AG09319 (cell line): ENCODE data around the gene DIP2A.

Experiments used
- DNase-seq: peaks from one replicate; pipeline ENCODE4 v3.0.0-alpha.2; 2010; ENCODE audit warnings: low read depth; ENCODE audit errors: extremely low read depth
- TF ChIP-seq, protein P1 (sequence below): IDR thresholded peaks from 2 replicates; pipeline ENCODE4 v1.5.1; 2011; ENCODE audit warnings: low read depth, mild to moderate bottlenecking, inconsistent platforms, low read length, moderate library complexity

Gene DIP2A

DNA sequence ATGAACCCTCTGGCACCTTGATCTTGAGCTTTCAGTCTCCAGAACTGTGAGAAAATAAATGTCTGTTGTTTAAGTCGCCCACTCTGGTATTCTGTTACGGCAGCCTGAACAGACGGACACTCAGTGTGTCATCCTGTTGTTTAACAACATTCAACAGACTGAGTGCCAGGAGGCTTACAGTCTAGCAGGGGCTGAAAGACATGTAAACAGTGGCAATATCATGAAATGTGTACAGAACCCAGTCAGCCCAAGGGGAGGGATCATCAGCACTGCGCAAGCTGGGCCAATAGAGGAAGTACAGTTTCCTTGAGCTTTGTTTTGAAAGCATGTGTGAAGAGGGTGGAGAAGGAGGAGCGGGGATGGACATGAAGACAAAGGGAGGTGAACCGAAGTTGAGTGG, 13.6 kb downstream of the DIP2A start:
- TF ChIP-seq, protein P1, sequence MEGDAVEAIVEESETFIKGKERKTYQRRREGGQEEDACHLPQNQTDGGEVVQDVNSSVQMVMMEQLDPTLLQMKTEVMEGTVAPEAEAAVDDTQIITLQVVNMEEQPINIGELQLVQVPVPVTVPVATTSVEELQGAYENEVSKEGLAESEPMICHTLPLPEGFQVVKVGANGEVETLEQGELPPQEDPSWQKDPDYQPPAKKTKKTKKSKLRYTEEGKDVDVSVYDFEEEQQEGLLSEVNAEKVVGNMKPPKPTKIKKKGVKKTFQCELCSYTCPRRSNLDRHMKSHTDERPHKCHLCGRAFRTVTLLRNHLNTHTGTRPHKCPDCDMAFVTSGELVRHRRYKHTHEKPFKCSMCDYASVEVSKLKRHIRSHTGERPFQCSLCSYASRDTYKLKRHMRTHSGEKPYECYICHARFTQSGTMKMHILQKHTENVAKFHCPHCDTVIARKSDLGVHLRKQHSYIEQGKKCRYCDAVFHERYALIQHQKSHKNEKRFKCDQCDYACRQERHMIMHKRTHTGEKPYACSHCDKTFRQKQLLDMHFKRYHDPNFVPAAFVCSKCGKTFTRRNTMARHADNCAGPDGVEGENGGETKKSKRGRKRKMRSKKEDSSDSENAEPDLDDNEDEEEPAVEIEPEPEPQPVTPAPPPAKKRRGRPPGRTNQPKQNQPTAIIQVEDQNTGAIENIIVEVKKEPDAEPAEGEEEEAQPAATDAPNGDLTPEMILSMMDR = no peak
- no peak for DNase-seq

DNA sequence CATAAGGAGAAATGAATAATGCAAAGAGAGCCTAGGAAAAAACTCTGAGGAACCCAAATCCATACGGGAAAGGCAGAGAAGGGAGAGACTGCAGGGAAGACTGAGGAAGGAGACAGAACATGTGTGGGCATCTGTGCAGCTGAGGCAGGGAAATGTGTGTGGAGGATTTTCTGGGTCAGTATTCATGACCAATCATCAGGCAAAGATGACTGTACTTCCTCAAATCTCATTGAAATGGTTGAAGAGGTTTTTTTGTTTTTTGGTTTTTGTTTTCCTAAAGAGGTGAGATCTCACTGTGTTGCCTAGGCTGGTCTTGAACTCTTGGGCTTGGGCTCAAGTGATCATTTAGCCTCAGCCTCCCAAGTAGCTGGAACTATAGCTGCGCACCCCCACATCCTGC, 15.7 kb downstream of the DIP2A start:
- TF ChIP-seq, protein P1 = no peak

DNA sequence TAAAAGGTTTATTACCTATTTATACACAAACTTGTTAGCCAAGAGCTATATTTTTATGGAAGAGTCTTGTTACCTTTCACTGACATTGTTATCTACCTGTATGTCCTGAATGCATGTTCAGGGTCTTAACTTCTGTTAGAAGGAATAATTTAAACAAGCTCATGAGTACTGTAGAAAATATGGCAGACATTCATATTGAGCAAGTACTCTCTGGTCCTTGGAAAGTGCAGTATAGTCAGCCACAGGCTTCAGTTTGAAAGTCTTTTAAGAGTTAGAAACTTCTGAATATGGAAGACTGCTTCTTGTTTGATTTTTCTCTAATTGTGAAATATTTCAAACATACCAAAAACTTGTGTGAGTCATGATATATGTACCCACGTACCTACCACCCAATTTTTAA, 16.6 kb downstream of the DIP2A start:
- no peak for DNase-seq
- TF ChIP-seq, protein P1 = no peak

More for the DNA sequence above, 15.7 kb downstream of the DIP2A start:
- DNase-seq = no peak

DNA sequence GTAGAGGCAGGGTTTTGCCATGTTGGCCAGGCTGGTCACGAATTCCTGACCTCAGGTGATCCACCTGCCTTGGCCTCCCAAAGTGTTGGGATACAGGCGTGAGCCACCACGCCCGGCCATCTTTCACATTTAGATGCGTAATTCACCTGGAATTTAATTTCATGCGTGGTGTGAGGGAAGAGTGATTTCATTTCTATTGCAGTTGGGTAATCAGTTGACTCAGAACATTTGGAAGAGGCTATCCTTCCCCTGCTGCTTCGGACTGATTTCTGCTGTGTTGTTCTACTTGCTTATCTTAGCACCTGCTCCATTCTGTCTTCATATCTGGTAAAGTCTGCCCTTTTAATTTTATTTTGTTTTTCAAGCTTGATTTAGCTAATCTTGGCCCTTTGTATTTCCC, 19.1 kb downstream of the DIP2A start:
- DNase-seq = no peak
- TF ChIP-seq, protein P1 = no peak

DNA sequence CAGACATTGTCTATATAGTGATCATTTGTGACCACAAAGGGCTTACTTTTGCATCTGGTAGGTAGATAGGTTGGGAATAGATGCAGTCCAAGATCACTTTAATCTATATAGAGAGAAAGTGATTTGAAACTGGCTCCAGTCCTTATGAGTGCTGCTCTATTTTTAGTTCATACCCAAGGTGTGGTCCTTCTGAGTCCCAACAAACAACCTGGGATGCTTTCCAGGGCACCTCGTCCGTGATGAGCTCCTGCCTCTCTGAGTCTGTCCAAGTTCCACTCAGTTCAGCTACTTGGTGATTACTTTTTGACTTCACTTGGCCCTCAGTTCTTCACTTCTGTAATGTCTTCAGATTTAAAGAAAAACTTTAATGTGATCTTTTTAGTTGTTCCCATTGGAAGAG, 20.2 kb downstream of the DIP2A start:
- TF ChIP-seq, protein P1 = no peak
- DNase-seq = no peak

DNA sequence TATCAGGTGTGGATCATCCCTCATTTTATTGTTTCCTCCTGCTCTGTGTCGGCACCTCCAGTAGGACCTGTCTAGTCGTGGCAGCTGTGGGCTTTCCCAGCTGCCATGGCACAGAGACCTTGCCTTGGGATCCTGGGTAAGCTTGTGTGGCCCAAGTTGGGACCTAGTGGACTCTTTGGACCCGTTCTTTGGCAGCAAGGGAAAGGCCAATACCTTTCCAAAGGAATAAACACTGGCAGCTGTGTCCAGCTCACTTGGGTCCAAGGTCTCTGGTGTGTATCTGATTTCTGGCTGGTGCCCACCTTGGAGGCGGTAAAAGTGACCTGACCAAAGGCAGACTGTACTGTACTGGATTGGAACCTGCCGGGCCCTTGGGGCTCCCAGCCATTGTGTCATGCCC, 21.8 kb downstream of the DIP2A start:
- TF ChIP-seq, protein P1 = no peak
- no peak for DNase-seq

DNA sequence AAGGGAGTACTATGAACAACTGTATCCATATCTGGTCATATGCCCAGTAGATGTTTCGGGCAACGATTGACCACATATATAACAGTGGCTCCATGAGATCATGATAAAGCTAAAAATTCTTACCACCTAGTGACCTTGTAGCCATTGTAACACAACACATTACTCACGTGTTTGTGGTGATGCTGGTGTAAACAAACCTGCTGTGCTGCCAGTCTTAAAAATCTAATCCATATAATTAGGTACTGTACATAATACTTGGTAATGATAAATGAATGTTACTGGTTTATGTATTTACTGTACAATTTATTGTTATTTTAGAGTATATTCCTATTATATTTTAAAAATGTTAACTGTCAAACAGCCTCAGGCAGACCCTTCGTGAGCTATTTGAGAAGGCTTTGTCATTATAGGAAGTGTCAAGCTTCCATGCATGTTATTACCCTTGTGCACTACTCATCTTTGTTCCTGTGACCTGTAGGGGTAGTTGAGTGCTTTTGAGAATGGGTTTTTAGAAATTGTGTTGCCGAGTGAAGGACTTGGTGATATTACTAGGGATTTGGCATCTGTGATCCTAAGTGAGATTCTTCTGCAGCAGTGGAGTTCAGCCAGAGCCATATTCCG, 23.6 kb downstream of the DIP2A start:
- no peak for DNase-seq
- TF ChIP-seq, protein P1 = no peak
